CD8-positive, alpha-beta memory T cell (primary cell): ENCODE measurements around the gene SNRNP70. TPM values are rescaled to one million over a fixed set of nuclear protein-coding genes. Genes with fewer than 3 reads are reported as not detected.

Experiments
- CTCF ChIA-PET: fragments of 350-600 bp; sonication (Branson Sonifier 250); formaldehyde crosslinking; loops from one replicate; lab custom pipeline; 2021; ENCODE audit warnings: antibody characterized with exemption; lab: Charles Lee
- POLR2A ChIA-PET: fragments of 350-600 bp; sonication (Branson Sonifier 250); formaldehyde crosslinking; loops from one replicate; lab custom pipeline; 2021; ENCODE audit warnings: antibody characterized with exemption; lab: Charles Lee
- DNase-seq, 5 donors: peaks; one replicate each; pipeline versions ENCODE4 v3.0.0 to v3.0.0-alpha.2; 2020 to 2022; ENCODE audit warnings: mixed read lengths in 1 of 5
- H3K27ac ChIP-seq: one replicate; pipeline ENCODE4 v1.7.0; 2013; ENCODE audit warnings: low read depth, mild to moderate bottlenecking, low read length, moderate library complexity
- H3K27me3 ChIP-seq: 2 replicates; pipeline ENCODE4 v1.7.0; 2013; ENCODE audit warnings: low read length, mild to moderate bottlenecking; ENCODE audit not compliant: insufficient read depth, poor library complexity, severe bottlenecking
- H3K36me3 ChIP-seq: 2 replicates; pipeline ENCODE4 v1.7.0; 2013; ENCODE audit warnings: mild to moderate bottlenecking, low read length, moderate library complexity; ENCODE audit not compliant: insufficient read depth
- H3K4me1 ChIP-seq: 2 replicates; pipeline ENCODE4 v1.7.0; 2013; ENCODE audit warnings: mild to moderate bottlenecking, low read length, moderate library complexity; ENCODE audit not compliant: insufficient read depth
- H3K4me3 ChIP-seq: 2 replicates; pipeline ENCODE4 v1.7.0; 2013; ENCODE audit warnings: mild to moderate bottlenecking, low read length
- H3K9me3 ChIP-seq: 2 replicates; pipeline ENCODE4 v1.7.0; 2013; ENCODE audit warnings: mild to moderate bottlenecking, low read length
- H3K27ac Mint-ChIP-seq, 8 donors: one replicate each; pipeline ENCODE4 v1.8.0; 2020 to 2021; ENCODE audit warnings: mixed read lengths in 8 of 8, mild to moderate bottlenecking in 6 of 8, inconsistent platforms in 3 of 8, moderate library complexity in 3 of 8
- H3K27me3 Mint-ChIP-seq, 2 donors: one replicate each; pipeline ENCODE4 v1.8.0; 2020 to 2021; ENCODE audit warnings: mixed read lengths in 2 of 2, mild to moderate bottlenecking in 1 of 2, moderate library complexity in 1 of 2
- H3K36me3 Mint-ChIP-seq, 3 donors: one replicate each; pipeline ENCODE4 v1.8.0; 2020 to 2021; ENCODE audit warnings: mixed read lengths in 3 of 3, inconsistent platforms in 1 of 3, mild to moderate bottlenecking in 1 of 3
- H3K4me1 Mint-ChIP-seq, 3 donors: one replicate each; pipeline ENCODE4 v1.8.0; 2020 to 2021; ENCODE audit warnings: mixed read lengths in 3 of 3, inconsistent platforms in 1 of 3, mild to moderate bottlenecking in 1 of 3
- H3K4me3 Mint-ChIP-seq, 7 donors: one replicate each; pipeline ENCODE4 v1.8.0; 2020 to 2021; ENCODE audit warnings: mixed read lengths in 7 of 7, mild to moderate bottlenecking in 6 of 7, moderate library complexity in 4 of 7, inconsistent platforms in 2 of 7
- H3K9me3 Mint-ChIP-seq, 5 donors: one replicate each; pipeline ENCODE4 v1.8.0; 2020 to 2022; ENCODE audit warnings: mixed read lengths in 5 of 5, mild to moderate bottlenecking in 3 of 5, moderate library complexity in 2 of 5, inconsistent platforms in 1 of 5
- polyA plus RNA-seq: library from polyadenylated mRNA; unstranded; fragments of 300-500 nt; fragmentation: Illumina TruSeq; gene quantifications from one replicate; pipeline ENCODE4 v1.2.3, GENCODE V29; 2021
- total RNA-seq, 2 experiments: library from RNA; stranded (reverse); gene quantifications; one replicate each; pipeline ENCODE4 v1.2.3, GENCODE V29; 2021

Gene SNRNP70
- total and polyA plus RNA-seq, 3 experiments from 2014 or later, result 66.2 to 221 (median 210) TPM

DNA sequence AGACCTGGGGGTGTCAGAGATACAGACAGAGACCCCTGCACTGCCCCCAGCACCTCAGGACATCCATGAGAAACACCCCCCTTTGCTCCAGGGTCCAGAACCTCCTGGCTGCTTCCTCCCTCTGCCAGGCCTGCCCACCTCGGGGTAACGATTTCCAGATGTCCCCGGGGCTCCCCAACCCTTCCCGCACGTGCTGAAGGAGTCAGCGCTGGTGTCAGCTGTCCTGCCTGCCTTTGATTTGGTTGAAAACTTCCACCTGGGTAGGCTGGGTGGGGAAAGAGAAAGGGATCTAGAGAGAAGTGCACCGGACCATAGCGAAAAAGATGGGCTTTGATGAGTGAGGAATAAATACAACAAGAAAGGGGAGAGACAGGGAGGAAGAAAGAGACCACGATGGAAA is 26.2 kb upstream of the SNRNP70 start:
- Histone ChIP-seq H3K9me3 (no peaks in the 10 kb centered on the region), H3K36me3 (no peaks in the 10 kb centered on the region), H3K4me1 (peaks cover 17% of the 10 kb centered on the region), H3K4me3 (no peak overlapping the region), H3K27ac (no peak overlapping the region), H3K27me3 (peaks cover 22% of the 10 kb centered on the region)
- Mint-ChIP-seq H3K9me3 (peaks cover 0 to 2% (median 0%) of the 10 kb centered on the region in 5 donors), H3K4me1 (peaks cover 14 to 28% (median 16%) of the 10 kb centered on the region in 3 donors), H3K4me3 (peak overlapping the region in 1 of 7 donors; percentile 62), H3K27ac (no peak overlapping the region), H3K27me3 (peaks cover 44 to 56% of the 10 kb centered on the region in 2 donors), H3K36me3 (no peaks in the 10 kb centered on the region)
- CTCF ChIA-PET, result interaction anchor here (1.2 kb wide), 1 partner anchor 65 kb away, joined by 3 read pairs; the partner anchor contains the start of gene RUVBL2
- POLR2A ChIA-PET, result no interaction called here
- DNase-seq, result no peak

- Mint-ChIP-seq H3K27me3 (peaks cover 53 to 70% of the 10 kb centered on the region in 2 donors), H3K36me3 (no peaks in the 10 kb centered on the region), H3K4me3 (no peak overlapping the region), H3K9me3 (peaks cover 0 to 2% (median 0%) of the 10 kb centered on the region in 5 donors), H3K4me1 (peaks cover 14 to 27% (median 16%) of the 10 kb centered on the region in 3 donors), H3K27ac (no peak overlapping the region)
- H3K4me3 ChIP-seq, result no peak overlapping the region
- POLR2A ChIA-PET, result no interaction called here
- H3K4me1 ChIP-seq, result peaks cover 17% of the 10 kb centered on the region
- DNase-seq, result no peak
- peaks cover 22% of the 10 kb centered on the region for H3K27me3 ChIP-seq
- H3K27ac ChIP-seq, result no peak overlapping the region
- CTCF ChIA-PET, result interaction anchor here (1.2 kb wide), 2 partner anchors 43 to 68 kb away, joined by 3 read pairs; partner anchors contain the start of genes GYS1 and RUVBL2
- H3K36me3 ChIP-seq, result no peaks in the 10 kb centered on the region
- H3K9me3 ChIP-seq, result no peaks in the 10 kb centered on the region
Observed at GRCh38 chr19:49061000-49061399, 24.3 kb upstream of the SNRNP70 start.

- no peak for DNase-seq
- POLR2A ChIA-PET, result no interaction called here
- no peaks in the 10 kb centered on the region for H3K36me3 ChIP-seq
- no peak overlapping the region for H3K4me3 ChIP-seq
- Mint-ChIP-seq H3K4me1 (peaks cover 14 to 23% (median 16%) of the 10 kb centered on the region in 3 donors), H3K27me3 (peaks cover 56 to 71% of the 10 kb centered on the region in 2 donors), H3K4me3 (no peak overlapping the region), H3K9me3 (peaks cover 0 to 2% (median 0%) of the 10 kb centered on the region in 5 donors), H3K27ac (no peak overlapping the region), H3K36me3 (no peaks in the 10 kb centered on the region)
- no peak overlapping the region for H3K27ac ChIP-seq
- CTCF ChIA-PET, result interaction anchor here (1.2 kb wide), 1 partner anchor 68 kb away, joined by 3 read pairs; the partner anchor contains the start of genes GYS1 and RUVBL2
- H3K4me1 ChIP-seq, result peaks cover 14% of the 10 kb centered on the region
- H3K9me3 ChIP-seq, result no peaks in the 10 kb centered on the region
- peaks cover 25% of the 10 kb centered on the region for H3K27me3 ChIP-seq
Observed at GRCh38 chr19:49061445-49061844, 23.8 kb upstream of the SNRNP70 start.

- no peak overlapping the region for H3K4me3 ChIP-seq
- Mint-ChIP-seq H3K4me1 (peaks cover 0 to 3% (median 0%) of the 10 kb centered on the region in 3 donors), H3K9me3 (peaks cover 0 to 2% (median 0%) of the 10 kb centered on the region in 5 donors), H3K4me3 (peak overlapping the region in 1 of 7 donors; percentile 9), H3K27ac (peak overlapping the region in 1 of 8 donors; percentile 72), H3K36me3 (no peaks in the 10 kb centered on the region), H3K27me3 (peaks cover 56 to 68% of the 10 kb centered on the region in 2 donors)
- no peak for DNase-seq
- no peaks in the 10 kb centered on the region for H3K36me3 ChIP-seq
- no peak overlapping the region for H3K27ac ChIP-seq
- ChIA-PET POLR2A (no interaction called here), CTCF (no interaction called here)
- H3K27me3 ChIP-seq, result peaks cover 11% of the 10 kb centered on the region
- no peaks in the 10 kb centered on the region for H3K4me1 ChIP-seq
- no peaks in the 10 kb centered on the region for H3K9me3 ChIP-seq
Observed at GRCh38 chr19:49064029-49064629, 21.1 kb upstream of the SNRNP70 start.

DNA sequence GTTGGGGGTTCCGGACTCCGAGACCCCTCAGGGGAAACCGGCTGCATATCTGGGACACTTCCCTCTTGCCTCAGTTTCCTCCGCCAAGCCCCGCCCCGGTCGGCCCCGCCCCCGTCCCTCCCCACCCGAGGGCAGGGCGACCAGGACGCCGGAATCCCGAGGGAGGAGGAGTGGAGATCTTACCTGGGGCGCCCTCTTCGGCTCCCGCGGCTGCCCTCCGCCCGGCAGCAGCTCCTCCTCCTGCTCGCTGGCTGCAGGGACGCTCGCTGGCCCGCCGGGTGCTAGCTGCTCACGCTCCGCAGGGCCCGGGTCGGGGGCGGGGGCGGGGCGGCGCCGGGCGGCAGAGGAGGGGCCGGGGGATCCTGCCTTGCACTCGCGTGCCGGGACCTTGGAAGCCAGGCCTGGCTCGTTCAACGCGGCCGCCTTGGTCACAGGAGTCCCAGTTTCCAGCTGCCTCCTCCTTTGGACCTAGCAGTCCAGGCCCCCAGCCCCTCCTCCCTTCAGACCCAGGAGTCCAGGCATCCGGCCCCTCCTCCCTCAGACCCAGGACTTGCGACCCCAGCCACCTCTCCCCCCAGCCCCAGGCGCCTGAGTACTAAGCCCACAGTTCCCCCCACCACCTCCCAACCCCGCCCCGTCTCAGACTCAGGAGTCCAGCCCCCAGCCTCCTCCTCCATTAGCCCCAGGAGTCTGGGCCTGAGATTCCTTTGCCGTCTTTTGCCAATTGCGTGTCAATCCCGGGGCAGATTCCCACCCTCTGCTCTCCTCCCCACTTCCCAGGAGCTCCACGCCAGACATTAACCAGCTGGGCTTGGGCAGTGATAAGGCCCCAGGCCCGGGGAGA is 20.3 kb upstream of the SNRNP70 start, which contains the start of gene NTF4:
Gene NTF4, minus strand, starts transcription at position 51 of the 844 bp plus-strand sequence. CDS start 2,821 bp downstream, outside the sequence.
- ChIA-PET POLR2A (no interaction called here), CTCF (no interaction called here)
- Histone ChIP-seq H3K27me3 (peaks cover 14% of the 10 kb centered on the region), H3K4me3 (no peak within 1 kb of the TSS), H3K9me3 (no peaks in the 10 kb centered on the region), H3K27ac (no peak within 1 kb of the TSS), H3K4me1 (no peaks in the 10 kb centered on the region), H3K36me3 (no peaks in the 10 kb centered on the region)
- peaks cover 0 to 3% (median 0%) of the 10 kb centered on the region in 3 donors for H3K4me1 Mint-ChIP-seq
- peaks cover 0 to 3% (median 0%) of the 10 kb centered on the region in 3 donors for H3K36me3 Mint-ChIP-seq
- H3K27ac Mint-ChIP-seq, result peak within 1 kb of the TSS in 1 of 8 donors; percentile 72
- peak within 1 kb of the TSS in 1 of 7 donors; percentile 9 for H3K4me3 Mint-ChIP-seq
- H3K27me3 Mint-ChIP-seq, result peaks cover 57 to 70% of the 10 kb centered on the region in 2 donors
- DNase-seq, result no peak
- peaks cover 0 to 3% (median 2%) of the 10 kb centered on the region in 5 donors for H3K9me3 Mint-ChIP-seq

GRCh38 chr19:49065905-49066512 is 19.2 kb upstream of the SNRNP70 start:
- H3K27me3 Mint-ChIP-seq, result peaks cover 62 to 74% of the 10 kb centered on the region in 2 donors
- peaks cover 14% of the 10 kb centered on the region for H3K27me3 ChIP-seq
- H3K4me3 Mint-ChIP-seq, result no peak overlapping the region
- no peak overlapping the region for H3K27ac ChIP-seq
- H3K4me1 Mint-ChIP-seq, result peaks cover 0 to 3% (median 3%) of the 10 kb centered on the region in 3 donors
- H3K9me3 ChIP-seq, result no peaks in the 10 kb centered on the region
- H3K36me3 ChIP-seq, result no peaks in the 10 kb centered on the region
- no peaks in the 10 kb centered on the region for H3K4me1 ChIP-seq
- CTCF ChIA-PET, result no interaction called here
- H3K27ac Mint-ChIP-seq, result no peak overlapping the region
- POLR2A ChIA-PET, result no interaction called here
- DNase-seq, result no peak
- no peak overlapping the region for H3K4me3 ChIP-seq
- peaks cover 0 to 3% (median 0%) of the 10 kb centered on the region in 5 donors for H3K9me3 Mint-ChIP-seq
- peaks cover 0 to 5% (median 5%) of the 10 kb centered on the region in 3 donors for H3K36me3 Mint-ChIP-seq

- no peaks in the 10 kb centered on the region for H3K36me3 ChIP-seq
- ChIA-PET POLR2A (no interaction called here), CTCF (no interaction called here)
- H3K36me3 Mint-ChIP-seq, result peaks cover 0 to 5% (median 5%) of the 10 kb centered on the region in 3 donors
- no peak overlapping the region for H3K4me3 ChIP-seq
- H3K9me3 ChIP-seq, result no peaks in the 10 kb centered on the region
- H3K4me1 ChIP-seq, result no peaks in the 10 kb centered on the region
- H3K27me3 Mint-ChIP-seq, result peaks cover 62 to 75% of the 10 kb centered on the region in 2 donors
- no peak for DNase-seq
- no peak overlapping the region for H3K27ac Mint-ChIP-seq
- peaks cover 0 to 3% (median 0%) of the 10 kb centered on the region in 5 donors for H3K9me3 Mint-ChIP-seq
- peaks cover 3 to 4% (median 3%) of the 10 kb centered on the region in 3 donors for H3K4me1 Mint-ChIP-seq
- H3K27ac ChIP-seq, result no peak overlapping the region
- H3K4me3 Mint-ChIP-seq, result no peak overlapping the region
- peaks cover 14% of the 10 kb centered on the region for H3K27me3 ChIP-seq
Observed at GRCh38 chr19:49067554-49067953, 17.7 kb upstream of the SNRNP70 start.
